Activated CD8-positive, alpha-beta memory T cell treated with anti-CD3 and anti-CD28 coated beads for 36 hours (primary cell): ENCODE results near the gene PRDX5. TPM values are rescaled to one million over a fixed set of nuclear protein-coding genes. Genes with fewer than 3 reads are reported as not detected.

Source experiments
- CTCF ChIA-PET: fragments of 350-600 bp; sonication (Branson Sonifier 250); formaldehyde crosslinking; loops from one replicate; lab custom pipeline; 2021; ENCODE audit warnings: antibody characterized with exemption; lab: Charles Lee
- POLR2A ChIA-PET: fragments of 350-600 bp; sonication (Branson Sonifier 250); formaldehyde crosslinking; loops from one replicate; lab custom pipeline; 2021; ENCODE audit warnings: antibody characterized with exemption; lab: Charles Lee
- total RNA-seq, 2 experiments: library from RNA; stranded (reverse); gene quantifications; one replicate each; pipeline ENCODE4 v1.2.3, GENCODE V29; 2021

Gene PRDX5
- total RNA-seq, 2 experiments from 2014 or later = 133 to 138 TPM

GRCh38 chr11:64298966-64299846 lies 18.7 kb upstream of the PRDX5 start:
- CTCF ChIA-PET = interaction anchor here (0.6 kb wide), 1 partner anchor 31 kb away, joined by 3 read pairs; no protein-coding TSS in a partner anchor
- POLR2A ChIA-PET = no interaction called here

DNA sequence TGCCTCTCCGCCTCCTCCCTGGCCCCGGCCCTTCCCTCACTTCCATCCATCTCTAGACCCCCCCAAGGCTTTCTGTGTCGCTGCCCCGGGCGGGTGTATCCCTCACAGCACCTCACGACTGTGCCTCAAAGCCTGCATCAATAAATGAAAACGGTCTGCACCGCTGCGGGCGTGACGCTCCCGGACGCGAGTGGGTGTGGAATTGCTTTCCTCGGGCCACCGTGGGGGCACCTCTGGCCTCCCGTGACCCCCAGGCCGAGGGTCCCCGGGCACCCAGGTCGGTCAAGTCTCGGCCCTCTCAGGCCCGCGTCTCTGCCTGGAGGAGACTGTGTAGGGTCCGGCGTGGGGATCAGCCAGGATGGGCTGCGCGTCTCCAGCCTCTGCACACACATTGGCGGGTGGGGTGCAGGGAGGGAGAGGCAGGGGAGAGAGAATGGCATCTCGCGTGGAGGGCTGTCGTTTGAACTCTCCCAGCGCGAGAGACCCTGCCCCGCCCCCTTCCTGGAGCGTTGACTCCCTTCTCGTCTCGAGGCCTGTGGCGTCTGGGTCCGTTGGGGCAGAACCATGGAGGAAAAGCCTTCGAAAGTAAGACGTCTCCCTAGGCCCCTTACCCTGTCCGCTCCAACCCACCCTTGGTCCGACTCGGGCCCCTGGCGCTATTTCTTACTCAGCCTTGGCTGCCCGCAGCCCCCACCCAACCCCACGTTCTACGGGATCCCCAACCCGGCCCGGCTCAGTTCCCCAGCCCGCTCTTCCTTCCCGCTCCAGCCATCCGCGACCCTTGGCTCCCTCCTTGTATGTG lies 17.9 kb upstream of the PRDX5 start, which contains the start of gene CATSPERZ:
TSS of gene CATSPERZ (plus strand) at position 512 of the 802 bp plus-strand sequence. CDS start at position 565, 53 bp downstream.
- POLR2A ChIA-PET = interaction anchor here (1.2 kb wide), 1 partner anchor 15 kb away, joined by 4 read pairs; the partner anchor contains the start of gene BAD

GRCh38 chr11:64303109-64304031 lies 14.6 kb upstream of the PRDX5 start:
- ChIA-PET CTCF (interaction anchor here (0.5 to 6.3 kb wide), 23 partner anchors 8 to 142 kb away, joined by 3 to 61 read pairs (median 5); partner anchors contain the start of genes BAD, CCDC88B, DNAJC4 and FERMT3), POLR2A (interaction anchor here (0.5 to 2.3 kb wide), 9 partner anchors 14 to 96 kb away, joined by 3 to 16 read pairs (median 4); partner anchors contain the start of genes CCDC88B, FERMT3, FKBP2 and GPR137)

More for the DNA sequence above, 17.9 kb upstream of the PRDX5 start, which contains the start of gene CATSPERZ:
- CTCF ChIA-PET = interaction anchor here (0.8 to 6.3 kb wide), 20 partner anchors 10 to 300 kb away, joined by 3 to 61 read pairs (median 5); partner anchors contain the start of genes BAD, GPR137, PLCB3 and PPP1R14B

GRCh38 chr11:64304032-64304315 lies 13.9 kb upstream of the PRDX5 start:
- CTCF ChIA-PET = interaction anchor here (0.7 to 6.3 kb wide), 21 partner anchors 12 to 142 kb away, joined by 3 to 61 read pairs (median 5); partner anchors contain the start of genes BAD, CCDC88B, DNAJC4 and FERMT3
- POLR2A ChIA-PET = interaction anchor here (0.7 to 2.3 kb wide), 10 partner anchors 13 to 119 kb away, joined by 3 to 16 read pairs (median 4); partner anchors contain the start of genes BAD, FERMT3, GPR137 and PPP1R14B

GRCh38 chr11:64304316-64305072 lies 13.4 kb upstream of the PRDX5 start:
- ChIA-PET CTCF (interaction anchor here (0.6 to 6.3 kb wide), 26 partner anchors 13 to 143 kb away, joined by 3 to 61 read pairs (median 4); partner anchors contain the start of genes BAD, CCDC88B, DNAJC4 and FERMT3), POLR2A (interaction anchor here (0.6 to 2.3 kb wide), 14 partner anchors 13 to 120 kb away, joined by 3 to 16 read pairs (median 4); partner anchors contain the start of genes BAD, FERMT3, GPR137 and PPP1R14B)

- ChIA-PET POLR2A (interaction anchor here (0.6 to 2.3 kb wide), 9 partner anchors 12 to 120 kb away, joined by 3 to 16 read pairs (median 6); partner anchors contain the start of genes FERMT3, PPP1R14B, PRDX5 and TRMT112), CTCF (interaction anchor here (0.9 to 6.3 kb wide), 17 partner anchors 12 to 139 kb away, joined by 3 to 61 read pairs (median 8); partner anchors contain the start of genes BAD, CCDC88B, DNAJC4 and FERMT3)
These were observed 12.7 kb upstream of the PRDX5 start, which contains the start of gene ESRRA for GRCh38 chr11:64305075-64305690. ESRRA (plus strand) TSS chr11:64305524; CDS start chr11:64307180, 1,656 bp downstream.

- POLR2A ChIA-PET = interaction anchor here (1.6 kb wide), 1 partner anchor 26 kb away, joined by 6 read pairs; no protein-coding TSS in a partner anchor
- CTCF ChIA-PET = interaction anchor here (6.3 kb wide), 1 partner anchor 56 kb away, joined by 61 read pairs; the partner anchor contains the start of gene PLCB3
These were observed 12.0 kb upstream of the PRDX5 start for GRCh38 chr11:64305691-64306562.

DNA sequence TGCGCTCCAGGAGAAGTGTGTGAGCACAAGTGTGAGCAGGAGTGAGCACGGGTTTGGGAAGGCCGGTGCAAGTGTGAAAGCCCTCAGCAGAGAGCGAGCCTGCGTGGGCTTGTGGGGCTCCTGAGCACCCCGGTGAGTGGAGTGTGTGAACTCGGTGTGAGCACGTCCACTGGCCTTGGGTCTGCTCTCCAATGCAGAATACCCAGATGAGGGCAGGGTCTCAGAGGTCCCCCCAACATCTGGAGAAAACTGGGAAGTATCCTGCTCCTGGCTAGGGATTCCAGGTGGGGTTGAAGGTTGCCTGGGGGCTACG lies 11.4 kb upstream of the PRDX5 start:
- POLR2A ChIA-PET = no interaction called here

DNA sequence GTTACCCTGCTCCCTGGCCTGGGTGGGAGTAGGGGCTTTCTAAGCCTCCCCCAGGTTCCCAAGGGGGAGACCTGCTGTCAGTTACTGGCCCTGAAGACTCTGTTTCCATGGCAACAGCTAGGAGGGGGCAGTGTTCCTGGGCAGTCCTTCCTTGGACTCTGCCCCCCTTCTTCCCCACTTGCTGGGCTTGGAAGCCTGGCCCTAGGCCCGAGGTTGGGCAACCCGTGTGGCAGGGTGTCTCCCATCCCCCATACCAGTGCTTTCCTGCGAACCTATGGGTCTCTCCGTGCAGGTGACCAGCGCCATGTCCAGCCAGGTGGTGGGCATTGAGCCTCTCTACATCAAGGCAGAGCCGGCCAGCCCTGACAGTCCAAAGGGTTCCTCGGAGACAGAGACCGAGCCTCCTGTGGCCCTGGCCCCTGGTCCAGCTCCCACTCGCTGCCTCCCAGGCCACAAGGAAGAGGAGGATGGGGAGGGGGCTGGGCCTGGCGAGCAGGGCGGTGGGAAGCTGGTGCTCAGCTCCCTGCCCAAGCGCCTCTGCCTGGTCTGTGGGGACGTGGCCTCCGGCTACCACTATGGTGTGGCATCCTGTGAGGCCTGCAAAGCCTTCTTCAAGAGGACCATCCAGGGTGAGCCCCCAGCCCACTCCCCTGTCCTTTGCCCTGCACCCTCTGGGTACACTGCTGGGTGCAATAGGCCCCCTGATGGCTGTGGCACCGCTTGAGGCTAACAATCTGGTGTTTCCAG lies 10.9 kb upstream of the PRDX5 start:
- POLR2A ChIA-PET = no interaction called here
- CTCF ChIA-PET = interaction anchor here (1.2 kb wide), 2 partner anchors 9 to 25 kb away, joined by 4 to 5 read pairs; no protein-coding TSS in a partner anchor

More for the DNA sequence above, 11.4 kb upstream of the PRDX5 start:
- CTCF ChIA-PET = no interaction called here

DNA sequence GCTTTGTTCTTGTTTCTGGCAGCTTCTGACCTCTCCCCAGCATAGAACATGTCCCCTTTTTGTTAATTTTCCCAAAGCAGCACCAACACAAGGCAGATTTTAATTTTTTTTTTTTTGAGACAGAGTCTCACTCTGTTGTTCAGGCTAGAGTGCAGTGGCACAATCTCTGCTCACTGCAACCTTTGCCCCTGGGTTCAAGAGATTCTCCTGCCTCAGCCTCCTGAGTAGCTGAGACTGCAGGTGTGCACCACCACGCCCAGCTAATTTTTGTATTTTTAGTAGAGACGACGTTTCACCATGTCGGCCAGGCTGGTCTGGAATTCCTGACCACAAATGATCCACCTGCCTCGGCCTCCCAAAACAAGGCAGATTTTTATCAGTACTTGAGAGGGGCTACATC lies 10.1 kb upstream of the PRDX5 start:
- ChIA-PET CTCF (interaction anchor here (1.2 kb wide), 2 partner anchors 8 to 24 kb away, joined by 4 to 5 read pairs; no protein-coding TSS in a partner anchor), POLR2A (interaction anchor here (0.7 kb wide), 1 partner anchor 9 kb away, joined by 4 read pairs; no protein-coding TSS in a partner anchor)

GRCh38 chr11:64312947-64313346 lies 5.0 kb upstream of the PRDX5 start:
- ChIA-PET CTCF (interaction anchor here (1.1 to 1.3 kb wide), 3 partner anchors 16 to 20 kb away, joined by 3 read pairs; no protein-coding TSS in a partner anchor), POLR2A (no interaction called here)

GRCh38 chr11:64313491-64314145 lies 4.3 kb upstream of the PRDX5 start:
- CTCF ChIA-PET = interaction anchor here (1.1 to 1.3 kb wide), 3 partner anchors 16 to 19 kb away, joined by 3 read pairs; no protein-coding TSS in a partner anchor
- POLR2A ChIA-PET = no interaction called here

GRCh38 chr11:64314146-64314804 lies 3.6 kb upstream of the PRDX5 start:
- POLR2A ChIA-PET = no interaction called here
- CTCF ChIA-PET = no interaction called here
